CD1c-positive myeloid dendritic cell (primary cell): ENCODE measurements around the gene NDUFC1.

Experiments used
- DNase-seq: peaks from one replicate; pipeline ENCODE4 v3.0.0-alpha.2; 2016; ENCODE audit errors: extremely low spot score

NDUFC1 gene

DNA sequence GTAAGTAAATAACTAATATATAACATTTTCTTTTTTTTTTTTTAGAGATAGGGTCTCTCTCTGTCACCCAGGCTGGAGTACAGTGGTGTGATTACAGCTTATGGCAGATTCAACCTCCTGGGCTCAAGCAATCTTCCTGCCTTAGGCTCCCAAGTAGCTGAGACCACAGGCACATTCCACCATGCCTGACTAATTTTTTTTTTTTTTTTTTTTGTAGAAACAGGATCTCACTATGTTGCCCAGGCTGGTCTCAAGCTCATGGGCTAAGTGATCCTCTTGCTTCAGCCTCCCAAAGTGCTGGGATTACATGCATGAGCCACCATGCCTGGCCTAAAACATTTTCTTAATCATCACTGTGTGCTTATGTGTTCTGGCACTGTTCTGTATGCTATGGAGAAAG lies 55.0 kb downstream of the NDUFC1 start:
- no peak for DNase-seq

DNA sequence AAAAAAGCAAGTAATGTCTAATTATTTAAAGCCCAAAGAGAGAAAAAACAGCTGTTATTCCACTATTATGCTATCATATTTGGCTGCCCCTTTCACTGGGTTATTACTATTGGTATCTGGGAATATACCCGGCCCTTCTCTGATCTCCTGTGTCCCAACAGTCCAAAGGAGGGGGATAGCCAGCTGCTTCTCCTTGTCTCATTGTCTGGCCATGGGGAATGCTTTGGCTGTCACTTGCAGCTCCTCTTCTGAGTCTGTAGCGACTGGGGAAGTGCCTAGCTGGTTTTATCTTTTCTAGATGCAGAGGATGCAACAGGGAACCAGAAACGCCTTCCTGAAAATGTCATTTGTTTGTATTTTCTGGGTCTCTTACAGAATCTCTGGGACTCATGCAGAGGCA lies 56.1 kb downstream of the NDUFC1 start:
- DNase-seq, result no peak

DNA sequence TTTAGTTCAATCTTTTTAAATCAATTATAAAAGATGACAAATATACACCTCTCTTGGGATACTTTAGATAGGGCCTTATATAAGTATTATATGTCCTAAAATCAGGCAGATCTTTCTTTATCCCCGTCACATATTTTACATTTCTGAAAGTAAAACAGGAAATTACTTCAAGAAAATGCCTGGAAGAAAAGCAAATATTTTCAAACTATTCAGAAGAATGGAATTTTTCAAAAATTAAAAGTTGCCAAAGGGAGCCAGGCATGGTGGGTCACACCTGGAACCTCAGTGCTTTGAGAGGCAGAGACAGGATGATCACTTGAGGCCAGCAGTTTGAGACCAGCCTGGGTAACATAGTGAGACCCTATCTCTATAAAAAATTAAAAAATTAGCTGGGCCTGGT lies 56.7 kb downstream of the NDUFC1 start:
- no peak for DNase-seq

DNA sequence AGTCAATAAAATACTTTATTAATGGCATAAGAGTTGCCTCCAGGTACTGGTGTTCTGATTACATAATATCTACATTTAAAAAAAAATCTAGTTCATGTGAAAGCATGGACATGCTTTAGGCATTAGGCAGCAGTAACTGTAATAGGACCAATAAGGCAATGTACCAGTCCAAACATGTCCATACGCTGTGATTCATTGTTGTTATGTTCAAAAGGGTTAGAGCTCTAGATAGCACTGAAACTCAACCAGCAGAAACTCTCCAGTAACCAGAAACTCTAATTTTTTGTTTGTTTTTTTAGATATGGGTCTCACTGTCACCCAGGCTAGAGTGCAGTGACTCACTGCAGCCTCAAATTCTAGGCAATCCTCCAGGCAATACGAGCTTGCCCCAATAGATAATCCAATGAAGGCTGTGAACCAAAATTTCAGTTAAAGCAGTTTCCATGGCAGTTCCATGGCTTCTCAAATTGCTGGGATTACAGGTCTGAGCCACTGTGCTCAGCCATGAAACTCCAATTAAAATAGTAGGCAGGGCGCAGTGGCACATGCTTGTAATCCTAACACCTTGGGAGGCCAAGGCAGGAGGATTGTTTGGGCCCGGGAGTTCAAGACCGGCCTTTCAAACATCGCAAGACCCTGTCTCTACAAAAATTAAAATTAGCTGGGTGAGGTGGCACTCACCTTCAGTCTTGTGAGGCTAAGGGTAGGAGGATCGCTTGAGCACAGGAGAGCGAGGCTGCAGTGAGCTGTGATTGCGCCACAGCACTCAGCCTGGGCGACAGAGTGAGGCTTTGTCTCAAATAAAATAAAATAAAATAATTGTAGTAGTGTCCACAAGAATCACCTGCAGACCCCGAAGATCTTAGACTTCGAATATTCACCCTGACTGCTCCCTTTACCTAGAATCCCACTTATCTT lies 58.6 kb downstream of the NDUFC1 start:
- no peak for DNase-seq

DNA sequence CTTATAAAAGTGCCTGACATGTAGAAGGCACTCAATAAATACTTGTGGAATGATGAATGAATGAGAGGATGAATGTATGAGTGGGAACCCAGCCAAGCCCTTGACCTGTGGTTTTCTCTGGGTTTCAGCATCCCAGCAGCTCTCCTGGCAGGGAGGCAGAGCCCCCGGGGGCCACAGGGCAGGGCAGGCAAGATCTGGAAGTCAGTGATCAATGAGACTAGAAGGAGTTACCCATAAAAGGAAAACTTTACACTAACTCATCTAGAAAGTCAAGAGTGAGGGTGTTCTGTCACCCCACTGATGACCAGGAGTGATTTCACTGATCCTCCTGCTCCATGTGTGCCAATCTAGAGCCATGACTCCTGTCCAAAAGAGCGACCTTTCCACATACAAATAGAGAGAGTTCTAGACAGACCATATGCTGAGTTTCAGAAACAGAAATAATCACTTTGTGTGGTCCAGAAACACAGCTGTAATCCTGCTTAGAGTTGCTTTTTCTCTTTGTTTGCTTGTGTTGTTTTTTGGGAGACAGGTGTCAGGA lies 59.7 kb downstream of the NDUFC1 start:
- DNase-seq, result no peak

DNA sequence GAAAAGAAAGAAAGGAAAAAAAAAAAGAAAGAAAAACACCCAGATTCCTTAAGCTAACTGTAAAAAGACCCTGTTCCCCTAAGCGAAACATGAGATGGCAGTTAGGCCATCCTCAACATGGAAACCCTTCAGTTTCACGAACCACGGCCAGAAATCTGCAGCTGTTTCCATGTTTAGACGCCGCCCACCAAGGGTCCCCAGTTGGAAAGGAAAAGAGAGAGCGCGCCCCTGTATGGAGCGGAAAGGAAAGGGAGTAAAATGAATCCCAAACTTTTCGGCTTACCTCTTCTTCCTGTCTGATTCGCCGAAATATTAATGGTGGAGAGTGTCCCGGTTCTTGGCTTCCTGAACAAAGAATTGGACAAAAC lies 60.5 kb downstream of the NDUFC1 start:
- no peak for DNase-seq

DNA sequence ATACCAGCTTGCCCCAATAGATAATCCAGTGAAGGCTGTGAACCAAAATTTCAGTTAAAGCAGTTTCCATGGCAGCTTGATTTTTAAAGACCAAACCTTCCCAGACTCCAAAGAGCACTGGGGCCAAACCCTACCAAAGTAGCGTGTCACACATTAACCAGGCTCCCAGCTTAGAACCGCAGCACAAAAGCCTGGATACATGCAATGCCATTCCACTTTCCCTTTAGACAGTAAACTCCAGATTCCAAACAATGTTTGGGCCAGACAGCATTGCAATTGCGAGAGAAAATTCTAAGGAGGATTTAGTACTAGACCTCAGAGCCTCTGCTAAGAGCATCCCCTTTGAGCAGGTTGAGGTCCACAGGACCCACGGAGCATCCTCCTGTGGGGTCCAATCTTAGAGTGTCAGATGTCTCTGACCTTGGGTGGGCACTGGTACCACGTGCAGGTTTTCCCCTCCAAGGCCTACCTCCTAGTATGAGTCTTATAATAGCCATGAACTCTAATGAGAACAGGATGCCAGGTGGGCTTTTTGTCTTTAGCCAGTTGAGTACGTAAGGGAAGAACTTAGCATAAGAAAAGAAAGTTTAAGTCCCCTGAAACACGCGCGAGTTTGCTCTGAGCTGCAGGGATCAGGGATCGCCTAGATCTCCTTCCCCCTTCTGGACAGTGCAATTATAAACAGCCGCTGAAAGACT lies 61.0 kb downstream of the NDUFC1 start:
- DNase-seq, result no peak
